Psoas muscle (tissue), 8 donors: Measurements from ENCODE around the gene SF3B6. TPM values are rescaled to one million over a fixed set of nuclear protein-coding genes. Genes with fewer than 3 reads are reported as not detected.

Experiments used
- ATAC-seq, 4 donors: fragments of 200-7000 bp; cut with Tn5 transposase; one replicate each; pipeline ENCODE4 v1.9.1; 2020; ENCODE audit warnings: moderate library complexity in 3 of 4, mild to moderate bottlenecking in 2 of 4
- DNase-seq, 2 donors: peaks; one replicate each; pipeline ENCODE4 v3.0.0-alpha.2; 2020
- H3K27ac ChIP-seq: fragments of 200-600 bp; one replicate; pipeline ENCODE4 v1.8.0; 2022
- H3K27me3 ChIP-seq, 3 donors: fragments of 200-600 bp in 1 of 3; one replicate each; pipeline versions ENCODE4 v1.6.1 to v1.8.0; 2013 to 2022; ENCODE audit warnings: low read length in 2 of 3, mild to moderate bottlenecking in 2 of 3, moderate library complexity in 1 of 3; ENCODE audit not compliant: insufficient read depth in 3 of 3
- H3K36me3 ChIP-seq, 2 donors: fragments of 200-600 bp in 1 of 2; one replicate each; pipeline versions ENCODE4 v1.6.1 to v1.8.0; 2013 to 2022; ENCODE audit warnings: low read depth in 1 of 2, mild to moderate bottlenecking in 1 of 2, moderate library complexity in 1 of 2; ENCODE audit not compliant: insufficient read depth in 1 of 2
- H3K4me1 ChIP-seq: fragments of 200-600 bp; one replicate; pipeline ENCODE4 v1.8.0; 2022
- H3K4me3 ChIP-seq: fragments of 200-600 bp; one replicate; pipeline ENCODE4 v1.8.0; 2022; ENCODE audit warnings: mild to moderate bottlenecking
- H3K9me3 ChIP-seq: fragments of 200-600 bp; one replicate; pipeline ENCODE4 v1.8.0; 2022
- CTCF ChIP-seq: fragments of 200-600 bp; IDR thresholded peaks from one replicate; pipeline ENCODE4 v1.8.0; 2022; ENCODE audit warnings: antibody characterized with exemption
- WGBS, 3 donors: extraction: QIAGEN DNeasy Blood & Tissue Kit; methylation state at CpG; one replicate each; pipeline versions ENCODE4 v1.1.6 to v1.1.7; 2013; 5-methylcytosine and 5-hydroxymethylcytosine counted together
- intact Hi-C, 2 donors: fragments of 100-400 bp; cut with DNase I; formaldehyde crosslinking; loops; one replicate each; pipeline versions ENCODE4 v1.11.0 to v1.14.2; 2022
- polyA plus RNA-seq, 3 donors: library from polyadenylated mRNA; stranded (reverse); fragments of 200-250 nt; gene quantifications; one replicate each; pipeline ENCODE4 v1.2.3, GENCODE V29; 2013
- total RNA-seq, 4 donors: library from RNA; stranded (reverse); fragmentation: NEBNext Ultra II Directional in 2 of 4; extraction: Animal tissue kit (Norgen Biotek cat#: 25700) in 2 of 4; gene quantifications; one replicate each; pipeline versions ENCODE4 v1.2.1 to v1.2.4, GENCODE V29; 2021 to 2023
- donor health status: healthy with polysubstance abuse.
- donor health status: DM: no; HTN: no; CAD: no; lungs with moderate emphysema.
- donor health status: Bipolar disorder and iron deficiency.
- donor health status: healthy.
- donor health status: DM: yes; HTN: yes; CAD: no.
- donor health status: DM: no; HTN: no; CAD: no.
- donor health status: DM: no; HTN: no; CAD: no.
- donor health status: DM: yes; HTN: yes; CAD: no.

The SF3B6 gene
- total and polyA plus RNA-seq, 7 donors = 44.2 to 116 (median 60.5) TPM

GRCh38 chr2:24122366-24123194 lies 46.5 kb upstream of the SF3B6 start:
- Histone ChIP-seq H3K36me3 (no peaks in the 10 kb centered on the region), H3K27ac (peak overlapping the region; percentile 94), H3K4me1 (peaks cover 17% of the 10 kb centered on the region), H3K9me3 (no peaks in the 10 kb centered on the region), H3K4me3 (peak overlapping the region; percentile 82), H3K27me3 (no peaks in the 10 kb centered on the region)
- 8% methylated on average over 15 of the region's 15 CpGs for WGBS, 3 donors
- no peak for ATAC-seq
- intact Hi-C loops = no loop called here
- no peak for DNase-seq
- TF ChIP-seq CTCF = no peak

- no peak overlapping the region for H3K27ac ChIP-seq
Measured at GRCh38 chr2:24121469-24121868, 45.3 kb upstream of the SF3B6 start.

GRCh38 chr2:24121066-24121465 lies 44.9 kb upstream of the SF3B6 start:
- no peak for TF ChIP-seq CTCF
- Histone ChIP-seq H3K36me3 (peaks cover 0 to 4% of the 10 kb centered on the region in 2 donors), H3K4me3 (no peak overlapping the region), H3K27me3 (no peaks in the 10 kb centered on the region), H3K9me3 (no peaks in the 10 kb centered on the region), H3K4me1 (peaks cover 17% of the 10 kb centered on the region), H3K27ac (no peak overlapping the region)
- ATAC-seq (no peak), DNase-seq (no peak)
- WGBS, 3 donors = 44 to 62% (median 47%) methylated on average over 5 of the region's 5 CpGs
- intact Hi-C loops = no loop called here

More at GRCh38 chr2:24121469-24121868, 45.3 kb upstream of the SF3B6 start:
- no peak for DNase-seq
- no peak for TF ChIP-seq CTCF
- Histone ChIP-seq H3K27me3 (no peaks in the 10 kb centered on the region), H3K9me3 (no peaks in the 10 kb centered on the region), H3K4me3 (no peak overlapping the region), H3K4me1 (peaks cover 17% of the 10 kb centered on the region), H3K36me3 (no peaks in the 10 kb centered on the region)
- intact Hi-C loops = no loop called here
- ATAC-seq = no peak
- WGBS, 3 donors = 39 to 54% (median 52%) methylated on average over 4 of the region's 4 CpGs

- DNase-seq (no peak), ATAC-seq (no peak)
- intact Hi-C loops = no loop called here
- H3K27me3 ChIP-seq = no peaks in the 10 kb centered on the region
- no peak for TF ChIP-seq CTCF
- H3K36me3 ChIP-seq = peaks cover 0 to 10% of the 10 kb centered on the region in 2 donors
- H3K4me3 ChIP-seq = no peak overlapping the region
- peaks cover 7% of the 10 kb centered on the region for H3K9me3 ChIP-seq
- H3K4me1 ChIP-seq = peaks cover 7% of the 10 kb centered on the region
- no peak overlapping the region for H3K27ac ChIP-seq
- WGBS, 3 donors = 64 to 85% (median 73%) methylated on average over 1 of the region's 1 CpG
Measured at GRCh38 chr2:24117902-24118301, 41.8 kb upstream of the SF3B6 start.
